GM12878 (cell line): ENCODE results near the gene PTPN14. TPM values are rescaled to one million over a fixed set of nuclear protein-coding genes. Genes with fewer than 3 reads are reported as not detected.

Source experiments
- ATAC-seq: fragments of 200-7000 bp; cut with Tn5 transposase; 3 replicates; pipeline ENCODE4 v1.9.1; 2020; ENCODE audit warnings: mild to moderate bottlenecking, moderate library complexity
- BruUV-seq: library from RNA; stranded (reverse); fragments of 400-500 nt; replicated peaks from 2 replicates; lab custom pipeline; 2021; lab: Mats Ljungman, UMichigan
- CTCF ChIA-PET: fragments of 300-600 bp; sonication (Branson Sonifier 250); formaldehyde crosslinking; extraction: SDS; loops from one replicate; lab custom pipeline; 2021; ENCODE audit warnings: inconsistent platforms; lab: Yijun Ruan, JAX
- POLR2A ChIA-PET: fragments of 350-600 bp; formaldehyde crosslinking; extraction: SDS; loops from one replicate; lab custom pipeline; 2021; ENCODE audit warnings: inconsistent platforms; lab: Charles Lee
- RAD21 ChIA-PET: fragments of 300-600 bp; sonication (Branson Sonifier 250); formaldehyde crosslinking; loops from one replicate; lab custom pipeline; 2023; ENCODE audit warnings: antibody characterized with exemption; ENCODE audit not compliant: unreplicated experiment; lab: Charles Lee
- SMC1A ChIA-PET: fragments of 300-600 bp; sonication (Branson Sonifier 250); formaldehyde crosslinking; loops from one replicate; lab custom pipeline; 2023; ENCODE audit not compliant: unreplicated experiment, uncharacterized antibody; lab: Charles Lee
- DNase-seq: peaks from one replicate; pipeline ENCODE4 v3.0.0-alpha.2; 2011; ENCODE audit warnings: low read depth, low spot score
- FAIRE-seq: peaks from 3 replicates; lab custom pipeline; 2011; peaks lifted over from hg19 to GRCh38; lab: Jason Lieb, UNC
- H2AFZ ChIP-seq: 2 replicates; pipeline ENCODE4 v1.6.0; 2011; ENCODE audit warnings: low read depth, low read length, control low read depth; ENCODE audit not compliant: control insufficient read depth
- H3K27ac ChIP-seq: 2 replicates; pipeline ENCODE4 v1.5.1; 2011; ENCODE audit warnings: control low read depth; ENCODE audit not compliant: control insufficient read depth, insufficient read depth
- H3K27me3 ChIP-seq, 2 experiments: replicated peaks in 1 of 2; 2 replicates each; pipeline versions ENCODE4 v1.6.0 to v1.6.1; 2011; ENCODE audit warnings: low read length in 1 of 2; ENCODE audit not compliant: control insufficient read depth in 2 of 2, insufficient read depth in 2 of 2
- H3K36me3 ChIP-seq, 2 experiments: 2 replicates each; pipeline ENCODE4 v1.5.1; 2011; ENCODE audit warnings: low read length in 1 of 2; ENCODE audit not compliant: control insufficient read depth in 2 of 2, insufficient read depth in 2 of 2
- H3K4me1 ChIP-seq: 2 replicates; pipeline ENCODE4 v1.6.1; 2011; ENCODE audit warnings: mild to moderate bottlenecking, low read length, moderate library complexity, mixed read lengths; ENCODE audit not compliant: control insufficient read depth, insufficient read depth
- H3K4me2 ChIP-seq: 2 replicates; pipeline ENCODE4 v1.6.0; 2011; ENCODE audit warnings: control low read depth; ENCODE audit not compliant: control insufficient read depth, insufficient read depth
- H3K4me3 ChIP-seq: fragments of 200-600 bp; sonication (generic); 2 replicates; pipeline ENCODE4 v1.5.1; 2016
- H3K79me2 ChIP-seq: 2 replicates; pipeline ENCODE4 v1.6.0; 2011; ENCODE audit warnings: low read length; ENCODE audit not compliant: control insufficient read depth, insufficient read depth
- H3K9ac ChIP-seq: 2 replicates; pipeline ENCODE4 v1.8.0; 2011; ENCODE audit warnings: low read length, control low read depth, mixed read lengths; ENCODE audit not compliant: control insufficient read depth, insufficient read depth
- H3K9me3 ChIP-seq: replicated peaks from 3 replicates; pipeline ENCODE4 v1.5.1; 2011; ENCODE audit warnings: mild to moderate bottlenecking, low read length; ENCODE audit not compliant: control insufficient read depth, insufficient read depth
- H4K20me1 ChIP-seq: 2 replicates; pipeline ENCODE4 v1.6.0; 2011; ENCODE audit not compliant: control insufficient read depth, insufficient read depth
- ATF7 ChIP-seq: fragments of 450-650 bp; IDR thresholded peaks from 2 replicates; pipeline ENCODE4 v1.6.1; 2016; ENCODE audit warnings: low read depth, mild to moderate bottlenecking
- BRCA1 ChIP-seq: IDR thresholded peaks from 2 replicates; pipeline ENCODE4 v1.6.1; 2011; ENCODE audit warnings: low read depth, low read length, improper control_type of control experiment
- CUX1 ChIP-seq: IDR thresholded peaks from 2 replicates; pipeline ENCODE4 v1.6.1; 2012; ENCODE audit warnings: improper control_type of control experiment, low read depth, low read length; ENCODE audit not compliant: insufficient replicate concordance
- JUNB ChIP-seq: IDR thresholded peaks from 2 replicates; pipeline ENCODE4 v1.6.1; 2016; ENCODE audit warnings: antibody characterized with exemption, mild to moderate bottlenecking
- PML ChIP-seq: IDR thresholded peaks from 2 replicates; pipeline ENCODE4 v1.6.1; 2012; ENCODE audit warnings: low read length, inconsistent platforms
- RUNX3 ChIP-seq: IDR thresholded peaks from 2 replicates; pipeline ENCODE4 v1.6.1; 2012; ENCODE audit warnings: low read length, inconsistent platforms
- ZBTB40 ChIP-seq: fragments of 450-650 bp; IDR thresholded peaks from 2 replicates; pipeline ENCODE4 v1.6.1; 2016; ENCODE audit warnings: mild to moderate bottlenecking, moderate library complexity, borderline replicate concordance
- WGBS: methylation state at CpG from one replicate; pipeline ENCODE4 v1.1.6; 2016; ENCODE audit warnings: low lambda C conversion rate; ENCODE audit not compliant: insufficient replicate concordance, insufficient coverage; ENCODE audit errors: missing lambda C conversion rate; 5-methylcytosine and 5-hydroxymethylcytosine counted together
- in situ Hi-C: fragments of 300-500 bp; cut with MboI; formaldehyde crosslinking; loops from 9 replicates; pipeline ENCODE4 v1.14.3; 2018; ENCODE audit warnings: mixed read lengths
- intact Hi-C: fragments of 100-400 bp; cut with micrococcal nuclease; formaldehyde crosslinking; loops from one replicate; pipeline ENCODE4 v1.14.2; 2022; ENCODE audit not compliant: unreplicated experiment
- polyA plus RNA-seq, 11 experiments: library from polyadenylated mRNA; depleted of rRNA in 4 of 11; unstranded in 6 of 11; stranded (reverse) in 5 of 11; fragments of >200 nt; fragmentation: Nextera tagmentation in 4 of 11; fragmentation: Illumina TruSeq in 1 of 11; extraction: Ambion mirVana in 4 of 11; extraction: Trizol in 1 of 11; gene quantifications; 1 replicate in 1 of 11; 2 replicates in 10 of 11; pipeline versions ENCODE4 v1.2.1 to v1.2.3, GENCODE V29; 2011 to 2016; ENCODE audit warnings: inconsistent platforms in 2 of 11, missing spikeins in 2 of 11, low read depth in 1 of 11
- total RNA-seq, 4 experiments: library from RNA; depleted of rRNA in 3 of 4; stranded (reverse); fragments of >200 nt in 3 of 4; fragmentation: Illumina TruSeq in 1 of 4; extraction: Trizol in 1 of 4; gene quantifications; 2 replicates each; pipeline versions ENCODE4 v1.2.1 to v1.2.3, GENCODE V29; 2013 to 2021
- TF ChIP-seq, protein P1 (sequence below): fragments of 450-650 bp; IDR thresholded peaks from 2 replicates; pipeline ENCODE4 v1.6.1; 2014; ENCODE audit warnings: mild to moderate bottlenecking

Gene PTPN14
- total and polyA plus RNA-seq, 10 of the 15 experiments (the other 5 are each of a cell fraction or from before 2014, with no cell fraction given) = 0.05 to 5.1 (median 0.44) TPM

DNA sequence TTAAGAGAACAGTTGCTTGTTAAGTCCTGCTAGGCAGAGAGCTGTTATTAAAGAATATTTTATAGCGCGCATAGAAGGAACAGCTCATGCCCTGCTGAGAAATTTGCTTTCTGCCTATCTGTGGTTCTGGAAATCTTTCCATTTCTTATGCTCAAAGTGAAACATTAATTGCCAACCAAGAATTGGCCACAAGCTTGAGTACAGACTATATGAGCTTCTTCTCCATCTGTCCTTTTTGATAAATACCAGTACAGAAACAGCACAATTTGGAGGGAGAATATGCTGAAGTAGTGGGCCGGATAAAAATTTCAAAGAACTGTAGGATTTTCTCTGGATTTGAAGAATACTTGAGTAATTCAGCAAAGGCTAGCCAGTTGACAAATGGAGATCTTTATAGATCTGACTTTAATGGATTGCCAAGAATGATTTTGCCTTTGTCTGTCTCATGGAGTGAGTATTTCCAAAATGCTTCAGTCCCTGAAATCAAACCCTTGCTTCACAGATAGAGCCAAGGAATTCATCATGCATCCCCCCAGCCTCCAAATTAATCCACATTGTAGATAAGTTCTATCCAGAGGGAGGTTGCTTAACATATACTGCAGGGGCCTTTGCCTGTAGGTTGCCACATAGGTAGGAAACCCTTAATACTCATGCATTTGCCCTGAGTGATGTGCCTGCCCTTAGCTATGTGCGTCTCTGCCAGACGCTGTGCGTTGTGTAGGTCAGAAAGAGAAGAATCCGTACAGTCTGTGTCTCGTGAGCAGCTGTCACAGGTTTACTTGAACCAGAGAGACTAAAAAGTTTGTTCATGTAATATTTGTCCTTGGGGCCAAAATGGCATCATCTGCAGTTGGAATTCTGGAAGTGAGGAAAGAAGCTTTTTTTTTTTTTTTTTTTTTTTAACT is 226.3 kb downstream of the PTPN14 start (continued):
- TF ChIP-seq ZBTB40 = no peak

- no peaks in the 10 kb centered on the region for H3K27me3 ChIP-seq
- POLR2A ChIA-PET = no interaction called here
- RAD21 ChIA-PET = interaction anchor here (0.8 to 1.6 kb wide), 3 partner anchors 21 to 60 kb away, joined by 3 to 4 read pairs (median 3); no protein-coding TSS in a partner anchor
- H3K9ac ChIP-seq = no peak overlapping the region
- H3K27ac ChIP-seq = no peak overlapping the region
- H3K79me2 ChIP-seq = no peaks in the 10 kb centered on the region
- in situ Hi-C loops (no loop called here), intact Hi-C loops (loop anchor here (5.0 kb wide), 1 partner anchor 40 kb away; the partner anchor contains the start of gene SMYD2)
- peaks cover 3 to 5% of the 10 kb centered on the region in 2 experiments; a peak in 3 of 4 replicates for H3K36me3 ChIP-seq
- H4K20me1 ChIP-seq = no peaks in the 10 kb centered on the region
- no peak overlapping the region; the same call in 1 of the 2 replicates for H3K4me3 ChIP-seq
- BruUV-seq = no TSS peak
- H3K4me2 ChIP-seq = peak overlapping the region; percentile 21
- peak; percentile 95 for ATAC-seq
- CTCF ChIA-PET = interaction anchor here (1.5 to 2.0 kb wide), 5 partner anchors 9 to 69 kb away, joined by 3 to 12 read pairs (median 6); no protein-coding TSS in a partner anchor
- WGBS = 10% methylated on average over 5 of the region's 5 CpGs
- H2AFZ ChIP-seq = no peak overlapping the region
- H3K9me3 ChIP-seq = no peaks in the 10 kb centered on the region
- peak; percentile 30 for DNase-seq
- peaks cover 13% of the 10 kb centered on the region for H3K4me1 ChIP-seq
- no peak for FAIRE-seq
- SMC1A ChIA-PET = interaction anchor here (0.7 to 2.3 kb wide), 4 partner anchors 32 to 108 kb away, joined by 3 to 18 read pairs (median 5); no protein-coding TSS in a partner anchor
- TF ChIP-seq PML = no peak
- peak; percentile 60 for TF ChIP-seq JUNB
- TF ChIP-seq ATF7 = peak; percentile 45; the same call in 1 of the 2 replicates
- TF ChIP-seq RUNX3 = peak; percentile 40; the same call in 1 of the 2 replicates
- TF ChIP-seq, protein P1, sequence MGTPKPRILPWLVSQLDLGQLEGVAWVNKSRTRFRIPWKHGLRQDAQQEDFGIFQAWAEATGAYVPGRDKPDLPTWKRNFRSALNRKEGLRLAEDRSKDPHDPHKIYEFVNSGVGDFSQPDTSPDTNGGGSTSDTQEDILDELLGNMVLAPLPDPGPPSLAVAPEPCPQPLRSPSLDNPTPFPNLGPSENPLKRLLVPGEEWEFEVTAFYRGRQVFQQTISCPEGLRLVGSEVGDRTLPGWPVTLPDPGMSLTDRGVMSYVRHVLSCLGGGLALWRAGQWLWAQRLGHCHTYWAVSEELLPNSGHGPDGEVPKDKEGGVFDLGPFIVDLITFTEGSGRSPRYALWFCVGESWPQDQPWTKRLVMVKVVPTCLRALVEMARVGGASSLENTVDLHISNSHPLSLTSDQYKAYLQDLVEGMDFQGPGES = no peak
- no peak for TF ChIP-seq BRCA1
- no peak for TF ChIP-seq CUX1
These were observed 229.5 kb downstream of the PTPN14 start for GRCh38 chr1:214321705-214322453.
